ENCODE data around the gene EIF3I.

The EIF3I gene

GRCh38 chr1:32221980-32222755, at the start of gene EIF3I, which contains the start of gene TMEM234:
Gene EIF3I, plus strand, starts transcription at chr1:32222407. Its CDS starts 35 bp downstream, at chr1:32222442.
Gene TMEM234, minus strand, starts transcription at chr1:32222353. Its CDS starts 31 bp downstream, at chr1:32222322.
- FAIRE-seq: peak; percentile 44

GRCh38 chr1:32172621-32173245, 49.5 kb upstream of the EIF3I start:
- no peak for FAIRE-seq

- no peak for FAIRE-seq
These were observed 43.6 kb upstream of the EIF3I start for GRCh38 chr1:32178380-32179192.

- no peak for FAIRE-seq
These were observed 43.1 kb upstream of the EIF3I start for GRCh38 chr1:32179193-32179442.

- FAIRE-seq: peak; percentile 53
These were observed 42.6 kb upstream of the EIF3I start, which contains the start of gene TXLNA for GRCh38 chr1:32179443-32180185. Gene TXLNA, plus strand, starts transcription at chr1:32179675. Its CDS starts 671 bp downstream, at chr1:32180346.

- no peak for FAIRE-seq
These were observed 41.8 kb upstream of the EIF3I start for GRCh38 chr1:32180186-32181060.

GRCh38 chr1:32181065-32181464, 41.1 kb upstream of the EIF3I start:
- FAIRE-seq: no peak

- FAIRE-seq: no peak
These were observed 40.6 kb upstream of the EIF3I start for GRCh38 chr1:32181563-32181962.

- FAIRE-seq: no peak
These were observed 40.1 kb upstream of the EIF3I start for GRCh38 chr1:32182060-32182459.

- no peak for FAIRE-seq
These were observed 37.6 kb upstream of the EIF3I start for GRCh38 chr1:32184650-32185049.

- FAIRE-seq: no peak
These were observed 36.1 kb upstream of the EIF3I start for GRCh38 chr1:32186077-32186476.

- no peak for FAIRE-seq
These were observed 35.7 kb upstream of the EIF3I start for GRCh38 chr1:32186491-32186890.

GRCh38 chr1:32187850-32188249, 34.4 kb upstream of the EIF3I start:
- no peak for FAIRE-seq

- no peak for FAIRE-seq
These were observed 29.8 kb upstream of the EIF3I start for GRCh38 chr1:32192220-32192948.

- FAIRE-seq: no peak
These were observed 27.2 kb upstream of the EIF3I start for GRCh38 chr1:32194984-32195383.

GRCh38 chr1:32195531-32195930, 26.7 kb upstream of the EIF3I start:
- FAIRE-seq: no peak

- FAIRE-seq: no peak
These were observed 26.0 kb upstream of the EIF3I start for GRCh38 chr1:32195972-32196823.

GRCh38 chr1:32197074-32197473, 25.1 kb upstream of the EIF3I start:
- FAIRE-seq: no peak

GRCh38 chr1:32197837-32198236, 24.4 kb upstream of the EIF3I start:
- no peak for FAIRE-seq
